Measurements from ENCODE around the gene ATP2A1.
"Not testable (repeated sequence)": the region's sequence is repeated elsewhere in the genome, so short reads cannot be mapped to it uniquely, and the experiment has no call there.

The ATP2A1 gene

GRCh38 chr16:28927815-28928214 lies 49.5 kb downstream of the ATP2A1 start:
- peaks cover 46% of the 10 kb centered on the region for H3K4me1 Mint-ChIP-seq
- no peaks in the 10 kb centered on the region for H3K9me3 Mint-ChIP-seq
- DNase-seq (no peak), ATAC-seq (no peak)
- no peak overlapping the region for H3K4me3 Mint-ChIP-seq
- H3K27ac Mint-ChIP-seq: no peak overlapping the region
- no peaks in the 10 kb centered on the region for H3K27me3 Mint-ChIP-seq

GRCh38 chr16:28930203-28930602 lies 51.9 kb downstream of the ATP2A1 start:
- H3K27me3 Mint-ChIP-seq: no peaks in the 10 kb centered on the region
- peaks cover 38% of the 10 kb centered on the region for H3K4me1 Mint-ChIP-seq
- peak overlapping the region; percentile 7 to 13 for H3K4me3 Mint-ChIP-seq
- DNase-seq (no peak), ATAC-seq (no peak)
- H3K9me3 Mint-ChIP-seq: no peaks in the 10 kb centered on the region
- H3K27ac Mint-ChIP-seq: peak overlapping the region; percentile 96

- peaks cover 41% of the 10 kb centered on the region for H3K4me1 Mint-ChIP-seq
- H3K4me3 Mint-ChIP-seq: peak overlapping the region; percentile 7 to 72
- peak; percentile 80 for ATAC-seq
- H3K27ac Mint-ChIP-seq: peak overlapping the region; percentile 96
- H3K9me3 Mint-ChIP-seq: no peaks in the 10 kb centered on the region
- DNase-seq: peak in 1 of 2 donors; percentile 51
- H3K27me3 Mint-ChIP-seq: no peaks in the 10 kb centered on the region
Measured at GRCh38 chr16:28930652-28931051, 52.4 kb downstream of the ATP2A1 start.

- Mint-ChIP-seq H3K9me3 (no peaks in the 10 kb centered on the region), H3K27me3 (no peaks in the 10 kb centered on the region), H3K4me1 (peaks cover 46% of the 10 kb centered on the region), H3K27ac (peak within 1 kb of the TSS; percentile 96), H3K4me3 (peak within 1 kb of the TSS; percentile 7 to 72)
- ATAC-seq: no peak
- DNase-seq: no peak
Measured at GRCh38 chr16:28931801-28932225, 53.5 kb downstream of the ATP2A1 start, which contains the start of gene CD19. CD19 (plus strand) TSS chr16:28931971; CDS start chr16:28932001, 30 bp downstream.

GRCh38 chr16:28932339-28933141 lies 54.3 kb downstream of the ATP2A1 start:
- peaks cover 48% of the 10 kb centered on the region for H3K4me1 Mint-ChIP-seq
- ATAC-seq (no peak), DNase-seq (no peak)
- no peaks in the 10 kb centered on the region for H3K9me3 Mint-ChIP-seq
- H3K27ac Mint-ChIP-seq: peak overlapping the region in 1 of 2 donors; percentile 88
- no peak overlapping the region for H3K4me3 Mint-ChIP-seq
- H3K27me3 Mint-ChIP-seq: no peaks in the 10 kb centered on the region

- H3K4me3 Mint-ChIP-seq: no peak overlapping the region
- no peaks in the 10 kb centered on the region for H3K9me3 Mint-ChIP-seq
- H3K27me3 Mint-ChIP-seq: no peaks in the 10 kb centered on the region
- DNase-seq (no peak), ATAC-seq (no peak)
- H3K27ac Mint-ChIP-seq: no peak overlapping the region
- H3K4me1 Mint-ChIP-seq: peaks cover 48% of the 10 kb centered on the region
Measured at GRCh38 chr16:28933171-28933570, 54.9 kb downstream of the ATP2A1 start.

GRCh38 chr16:28935346-28935745 lies 57.1 kb downstream of the ATP2A1 start:
- Mint-ChIP-seq H3K9me3 (no peaks in the 10 kb centered on the region), H3K27me3 (no peaks in the 10 kb centered on the region), H3K4me1 (peaks cover 43% of the 10 kb centered on the region), H3K4me3 (peak overlapping the region; percentile 45 to 74), H3K27ac (no peak overlapping the region)
- DNase-seq (no peak), ATAC-seq (no peak)

GRCh38 chr16:28935924-28936783 lies 57.9 kb downstream of the ATP2A1 start:
- peak overlapping the region; percentile 74 to 78 for H3K4me3 Mint-ChIP-seq
- H3K9me3 Mint-ChIP-seq: no peaks in the 10 kb centered on the region
- peak overlapping the region in 1 of 2 donors; percentile 54 for H3K27ac Mint-ChIP-seq
- ATAC-seq (peak; percentile 97), DNase-seq (peak; percentile 91 to 94)
- H3K27me3 Mint-ChIP-seq: no peaks in the 10 kb centered on the region
- peaks cover 35% of the 10 kb centered on the region for H3K4me1 Mint-ChIP-seq

GRCh38 chr16:28936784-28937155 lies 58.5 kb downstream of the ATP2A1 start:
- Mint-ChIP-seq H3K4me3 (peak overlapping the region; percentile 74 to 78), H3K4me1 (peaks cover 30% of the 10 kb centered on the region), H3K27me3 (no peaks in the 10 kb centered on the region), H3K27ac (peak overlapping the region in 1 of 2 donors; percentile 54), H3K9me3 (no peaks in the 10 kb centered on the region)
- ATAC-seq (peak; percentile 9), DNase-seq (no peak)

- no peak for ATAC-seq
- no peak for DNase-seq
- Mint-ChIP-seq H3K27ac (no peak overlapping the region), H3K4me1 (peaks cover 24% of the 10 kb centered on the region), H3K9me3 (no peaks in the 10 kb centered on the region), H3K4me3 (no peak overlapping the region), H3K27me3 (no peaks in the 10 kb centered on the region)
Measured at GRCh38 chr16:28937222-28937876, 59.1 kb downstream of the ATP2A1 start.

- Mint-ChIP-seq H3K4me1 (peaks cover 17% of the 10 kb centered on the region), H3K9me3 (no peaks in the 10 kb centered on the region), H3K27ac (peak overlapping the region in 1 of 2 donors; percentile 23), H3K4me3 (no peak overlapping the region), H3K27me3 (no peaks in the 10 kb centered on the region)
- DNase-seq: no peak
- ATAC-seq: no peak
Measured at GRCh38 chr16:28938721-28939120, 60.4 kb downstream of the ATP2A1 start.

- ATAC-seq, H3K27me3 Mint-ChIP-seq, H3K27ac Mint-ChIP-seq, H3K9me3 Mint-ChIP-seq, H3K4me3 Mint-ChIP-seq, DNase-seq: not testable (repeated sequence)
- peaks cover 17% of the 10 kb centered on the region for H3K4me1 Mint-ChIP-seq
Measured at GRCh38 chr16:28939825-28940224, 61.5 kb downstream of the ATP2A1 start.

GRCh38 chr16:28943281-28943680 lies 65.0 kb downstream of the ATP2A1 start:
- no peak for DNase-seq
- H3K9me3 Mint-ChIP-seq: no peaks in the 10 kb centered on the region
- H3K27me3 Mint-ChIP-seq: no peaks in the 10 kb centered on the region
- peaks cover 12% of the 10 kb centered on the region for H3K4me1 Mint-ChIP-seq
- no peak overlapping the region for H3K4me3 Mint-ChIP-seq
- ATAC-seq: no peak
- H3K27ac Mint-ChIP-seq: no peak overlapping the region

- Mint-ChIP-seq H3K27ac (no peak overlapping the region), H3K4me1 (peaks cover 22% of the 10 kb centered on the region), H3K27me3 (no peaks in the 10 kb centered on the region), H3K4me3 (no peak overlapping the region), H3K9me3 (no peaks in the 10 kb centered on the region)
- ATAC-seq (no peak), DNase-seq (no peak)
Measured at GRCh38 chr16:28946681-28947080, 68.4 kb downstream of the ATP2A1 start.

- DNase-seq: peak; percentile 99 to 100
- peak within 1 kb of the TSS; percentile 95 to 98 for H3K27ac Mint-ChIP-seq
- H3K9me3 Mint-ChIP-seq: no peaks in the 10 kb centered on the region
- ATAC-seq: peak; percentile 97
- H3K4me3 Mint-ChIP-seq: peak within 1 kb of the TSS; percentile 92 to 94
- peaks cover 37% of the 10 kb centered on the region for H3K4me1 Mint-ChIP-seq
- no peaks in the 10 kb centered on the region for H3K27me3 Mint-ChIP-seq
Measured at GRCh38 chr16:28950648-28951409, 72.5 kb downstream of the ATP2A1 start, which contains the start of gene NFATC2IP. NFATC2IP (plus strand) TSS chr16:28950937; CDS start chr16:28951012, 75 bp downstream.

Measured in stimulated activated naive CD8-positive, alpha-beta T cell treated with anti-CD3 and anti-CD28 coated beads, Interleukin-15, amount 100 ng/mL, for 72 hours (primary cell).